HG03095 (cell line): ENCODE data around the gene DMBT1.
"Not testable (repeated sequence)": the region's sequence is repeated elsewhere in the genome, so short reads cannot be mapped to it uniquely, and the experiment has no call there.

ENCODE experiments used
- ATAC-seq: cut with Tn5 transposase; IDR thresholded peaks from one replicate; pipeline ENCODE4 v1.9.1; 2021; ENCODE audit warnings: moderate library complexity; ENCODE audit not compliant: unreplicated experiment

DMBT1 gene

GRCh38 chr10:122577311-122577885 lies 16.8 kb downstream of the DMBT1 start:
- ATAC-seq: no peak

GRCh38 chr10:122586070-122586469 lies 25.5 kb downstream of the DMBT1 start:
- ATAC-seq: not testable (repeated sequence)

- no peak for ATAC-seq
These were observed 26.7 kb downstream of the DMBT1 start for GRCh38 chr10:122587098-122587760.

GRCh38 chr10:122588381-122588780 lies 27.8 kb downstream of the DMBT1 start:
- ATAC-seq: no peak

- ATAC-seq: no peak
These were observed 29.6 kb downstream of the DMBT1 start for GRCh38 chr10:122590153-122590552.

GRCh38 chr10:122591736-122592135 lies 31.2 kb downstream of the DMBT1 start:
- no peak for ATAC-seq

- ATAC-seq: no peak
These were observed 31.6 kb downstream of the DMBT1 start for GRCh38 chr10:122592161-122592560.

- ATAC-seq: no peak
These were observed 57.1 kb downstream of the DMBT1 start for GRCh38 chr10:122617476-122618270.

GRCh38 chr10:122618461-122619165 lies 58.1 kb downstream of the DMBT1 start:
- no peak for ATAC-seq

- not testable (repeated sequence) for ATAC-seq
These were observed 60.4 kb downstream of the DMBT1 start for GRCh38 chr10:122620961-122621360.

GRCh38 chr10:122624546-122624945 lies 64.0 kb downstream of the DMBT1 start:
- ATAC-seq: no peak

GRCh38 chr10:122630526-122630925 lies 70.0 kb downstream of the DMBT1 start:
- ATAC-seq: no peak

GRCh38 chr10:122632031-122632430 lies 71.5 kb downstream of the DMBT1 start:
- ATAC-seq: no peak

GRCh38 chr10:122632576-122632975 lies 72.0 kb downstream of the DMBT1 start:
- ATAC-seq: no peak

- ATAC-seq: no peak
These were observed 76.4 kb downstream of the DMBT1 start for GRCh38 chr10:122636953-122637352.

- no peak for ATAC-seq
These were observed 76.8 kb downstream of the DMBT1 start for GRCh38 chr10:122637376-122637775.

GRCh38 chr10:122638106-122638505 lies 77.6 kb downstream of the DMBT1 start:
- ATAC-seq: no peak

- ATAC-seq: no peak
These were observed 79.2 kb downstream of the DMBT1 start for GRCh38 chr10:122639801-122640200.

GRCh38 chr10:122640921-122641320 lies 80.4 kb downstream of the DMBT1 start:
- no peak for ATAC-seq

GRCh38 chr10:122642726-122643605 lies 82.4 kb downstream of the DMBT1 start:
- no peak for ATAC-seq
